HUES64 (cell line): ENCODE measurements around the gene NR4A3.

Experiments
- H3K27ac ChIP-seq: 2 replicates; pipeline ENCODE4 v1.7.0; 2013; ENCODE audit warnings: low read depth, low read length, inconsistent platforms
- H3K27me3 ChIP-seq: 2 replicates; pipeline ENCODE4 v1.6.1; 2013; ENCODE audit warnings: mild to moderate bottlenecking, low read length; ENCODE audit not compliant: insufficient read depth
- H3K36me3 ChIP-seq: 2 replicates; pipeline ENCODE4 v1.6.1; 2013; ENCODE audit warnings: mild to moderate bottlenecking, low read length; ENCODE audit not compliant: insufficient read depth
- H3K4me1 ChIP-seq: 2 replicates; pipeline ENCODE4 v1.6.1; 2013; ENCODE audit warnings: mild to moderate bottlenecking, low read length, moderate library complexity; ENCODE audit not compliant: insufficient read depth
- H3K4me3 ChIP-seq: 2 replicates; pipeline ENCODE4 v1.5.1; 2013; ENCODE audit warnings: mild to moderate bottlenecking, low read length, moderate library complexity
- H3K9ac ChIP-seq: 2 replicates; pipeline ENCODE4 v1.6.1; 2013; ENCODE audit warnings: mild to moderate bottlenecking, low read depth, low read length
- H3K9me3 ChIP-seq: 2 replicates; pipeline ENCODE4 v1.6.1; 2013; ENCODE audit warnings: low read depth, low read length; ENCODE audit not compliant: insufficient read depth
- WGBS: fragments of 150-250, 120-280 bp; methylation state at CpG from one replicate; pipeline ENCODE4 v1.1.7; 2013; ENCODE audit warnings: missing lambda C conversion rate; 5-methylcytosine and 5-hydroxymethylcytosine counted together

NR4A3 gene

DNA sequence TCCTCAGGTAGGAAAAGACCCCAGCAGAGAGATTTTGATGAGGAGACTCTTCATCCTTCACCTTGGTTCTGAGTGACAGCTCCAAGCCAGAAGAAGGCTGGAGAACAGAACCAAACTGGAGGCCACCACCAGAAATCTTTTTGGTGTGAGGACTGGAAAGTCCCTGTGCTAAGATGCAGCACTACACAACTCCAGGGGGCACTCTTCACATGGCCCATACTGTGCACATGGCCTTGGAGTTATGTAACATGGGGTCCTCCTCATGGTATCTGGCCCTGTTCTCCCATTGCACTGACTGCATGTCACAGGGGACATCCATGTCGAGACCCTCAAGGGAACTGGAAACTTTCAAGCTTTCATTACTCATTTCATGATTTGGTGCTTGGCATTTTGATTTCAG lies 67.4 kb downstream of the NR4A3 start:
- WGBS: 88% methylated on average over 1 of the region's 1 CpG
- Histone ChIP-seq H3K36me3 (no peaks in the 10 kb centered on the region), H3K9me3 (no peaks in the 10 kb centered on the region), H3K4me3 (no peak overlapping the region), H3K9ac (no peak overlapping the region), H3K27ac (no peak overlapping the region), H3K4me1 (peaks cover 7% of the 10 kb centered on the region), H3K27me3 (no peaks in the 10 kb centered on the region; the same call in 1 of the 2 replicates)

DNA sequence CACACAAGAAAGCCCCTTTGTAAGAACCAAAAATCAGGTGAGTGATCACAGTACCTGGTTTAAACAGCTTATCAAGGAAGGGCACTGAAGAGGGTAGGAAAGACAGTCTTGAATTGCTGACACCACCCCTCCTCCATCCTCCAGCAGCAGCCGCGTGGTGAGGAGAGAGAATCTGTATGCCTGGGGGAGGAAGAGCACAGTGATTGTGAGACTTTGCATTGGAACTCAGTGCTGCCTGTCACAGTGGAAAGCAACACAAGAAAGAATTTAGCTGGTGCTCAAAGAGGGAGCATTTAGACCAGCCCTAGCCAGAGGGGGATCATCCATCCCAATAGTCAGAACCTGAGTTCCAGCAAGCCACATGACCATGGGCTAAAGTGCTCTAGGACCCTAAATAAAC lies 73.1 kb downstream of the NR4A3 start:
- Histone ChIP-seq H3K9me3 (no peaks in the 10 kb centered on the region), H3K4me3 (no peak overlapping the region), H3K27ac (no peak overlapping the region), H3K9ac (no peak overlapping the region), H3K4me1 (peaks cover 7% of the 10 kb centered on the region), H3K36me3 (no peaks in the 10 kb centered on the region), H3K27me3 (no peaks in the 10 kb centered on the region; the same call in 1 of the 2 replicates)
- WGBS: 54% methylated on average over 2 of the region's 2 CpGs

DNA sequence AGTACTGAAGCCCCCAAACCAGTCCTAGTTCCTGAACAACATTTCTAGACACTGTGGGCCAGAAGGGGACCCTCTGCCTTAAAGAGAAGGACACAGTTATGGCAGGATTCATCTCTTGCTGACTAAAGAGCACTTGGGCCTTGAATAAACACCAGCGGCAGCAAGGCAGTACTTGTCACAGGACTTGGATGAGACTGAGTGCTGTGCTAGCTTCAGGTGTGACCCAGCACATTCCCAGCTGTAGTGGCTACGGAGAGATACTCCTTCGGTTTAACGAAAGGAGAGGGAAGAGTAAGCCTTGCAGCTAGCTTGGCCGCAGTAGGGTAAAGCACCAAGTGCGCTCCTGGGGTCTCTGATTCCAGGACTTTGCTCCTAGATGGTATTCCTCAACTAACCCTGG lies 73.8 kb downstream of the NR4A3 start:
- Histone ChIP-seq H3K9ac (no peak overlapping the region), H3K27me3 (no peaks in the 10 kb centered on the region; the same call in 1 of the 2 replicates), H3K4me1 (peaks cover 7% of the 10 kb centered on the region), H3K36me3 (no peaks in the 10 kb centered on the region), H3K4me3 (no peak overlapping the region), H3K9me3 (no peaks in the 10 kb centered on the region), H3K27ac (no peak overlapping the region)
- 95% methylated on average over 6 of the region's 6 CpGs for WGBS

DNA sequence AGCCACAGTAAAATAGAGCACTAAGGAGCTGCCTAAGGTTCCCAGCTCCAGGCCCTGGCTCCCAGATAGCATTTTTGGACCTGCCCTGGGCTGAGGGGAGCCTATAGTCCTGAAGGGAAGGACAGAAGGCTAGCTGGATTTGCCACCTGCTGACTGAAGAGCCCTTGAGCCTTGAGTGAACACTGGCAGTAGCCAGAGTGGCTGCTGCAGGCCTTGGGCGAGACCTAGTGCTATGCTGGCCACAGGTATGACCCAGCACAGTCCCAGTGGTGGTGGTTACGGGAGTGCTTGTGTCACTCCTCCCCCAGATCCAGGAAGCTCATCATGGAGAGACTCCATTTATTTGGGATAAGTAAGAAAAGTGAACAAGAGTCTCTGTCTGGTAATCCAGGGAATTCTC lies 74.4 kb downstream of the NR4A3 start:
- no peak overlapping the region for H3K9ac ChIP-seq
- no peak overlapping the region for H3K4me3 ChIP-seq
- WGBS: 99% methylated on average over 2 of the region's 2 CpGs
- no peaks in the 10 kb centered on the region for H3K36me3 ChIP-seq
- no peaks in the 10 kb centered on the region for H3K9me3 ChIP-seq
- H3K4me1 ChIP-seq: peaks cover 7% of the 10 kb centered on the region
- H3K27me3 ChIP-seq: no peaks in the 10 kb centered on the region; the same call in 1 of the 2 replicates
- no peak overlapping the region for H3K27ac ChIP-seq

DNA sequence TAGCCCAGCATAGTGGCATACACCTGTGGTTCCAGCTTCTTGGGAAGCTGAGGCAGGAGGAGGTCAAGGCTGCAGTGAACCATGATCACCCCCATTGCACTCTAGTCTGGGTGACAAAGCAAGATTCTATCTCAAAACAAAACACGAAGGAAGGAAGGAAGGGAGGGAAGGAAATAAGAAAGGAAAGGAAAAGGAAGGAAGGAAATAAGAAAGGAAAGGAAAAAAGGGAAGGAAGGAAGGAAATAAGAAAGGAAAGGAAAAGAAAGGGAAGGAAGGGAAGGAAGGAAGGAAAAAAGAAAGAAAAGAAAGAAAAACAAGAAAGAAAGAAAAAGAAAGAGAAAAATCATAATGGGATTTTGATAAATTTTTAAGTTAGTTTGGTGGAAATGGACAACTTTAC lies 81.7 kb downstream of the NR4A3 start:
- no peaks in the 10 kb centered on the region for H3K36me3 ChIP-seq
- WGBS: 93% methylated on average over 1 of the region's 1 CpG
- H3K27me3 ChIP-seq: no peaks in the 10 kb centered on the region
- no peaks in the 10 kb centered on the region for H3K9me3 ChIP-seq
- no peak overlapping the region for H3K27ac ChIP-seq
- H3K4me3 ChIP-seq: no peak overlapping the region
- peaks cover 4% of the 10 kb centered on the region; the same call in 1 of the 2 replicates for H3K4me1 ChIP-seq
- H3K9ac ChIP-seq: no peak overlapping the region

DNA sequence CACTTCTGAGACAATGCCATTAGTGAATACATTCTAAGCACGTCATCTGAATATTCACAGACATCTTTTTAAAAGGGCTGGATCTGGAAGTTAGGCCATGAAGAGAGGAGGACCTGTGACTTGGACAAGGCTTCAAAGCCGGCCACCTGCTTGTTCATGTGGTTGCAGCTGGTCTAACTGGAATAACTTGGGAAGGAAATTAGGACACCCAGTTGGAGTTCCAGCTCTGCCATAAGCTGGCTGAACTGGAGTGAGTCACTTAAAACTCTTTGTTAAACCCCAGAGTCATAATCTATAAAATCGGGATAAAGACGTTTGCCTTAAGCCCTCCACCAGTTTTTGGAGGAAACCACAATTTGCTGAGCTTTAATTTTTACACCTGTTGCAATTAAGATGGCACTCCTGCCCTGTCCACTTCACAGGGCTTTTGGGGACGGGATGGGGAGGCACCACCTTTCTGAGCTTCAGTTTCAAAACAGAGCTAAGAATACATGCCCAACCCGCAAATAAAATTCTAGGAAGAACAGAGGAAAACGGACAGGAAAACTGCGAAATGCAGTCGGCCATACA lies 84.2 kb downstream of the NR4A3 start:
- peaks cover 4% of the 10 kb centered on the region; the same call in 1 of the 2 replicates for H3K4me1 ChIP-seq
- H3K9ac ChIP-seq: peak overlapping the region; percentile 48
- H3K36me3 ChIP-seq: no peaks in the 10 kb centered on the region
- no peak overlapping the region for H3K27ac ChIP-seq
- 53% methylated on average over 9 of the region's 9 CpGs for WGBS
- H3K9me3 ChIP-seq: no peaks in the 10 kb centered on the region
- peak overlapping the region; percentile 85 for H3K4me3 ChIP-seq
- H3K27me3 ChIP-seq: no peaks in the 10 kb centered on the region

DNA sequence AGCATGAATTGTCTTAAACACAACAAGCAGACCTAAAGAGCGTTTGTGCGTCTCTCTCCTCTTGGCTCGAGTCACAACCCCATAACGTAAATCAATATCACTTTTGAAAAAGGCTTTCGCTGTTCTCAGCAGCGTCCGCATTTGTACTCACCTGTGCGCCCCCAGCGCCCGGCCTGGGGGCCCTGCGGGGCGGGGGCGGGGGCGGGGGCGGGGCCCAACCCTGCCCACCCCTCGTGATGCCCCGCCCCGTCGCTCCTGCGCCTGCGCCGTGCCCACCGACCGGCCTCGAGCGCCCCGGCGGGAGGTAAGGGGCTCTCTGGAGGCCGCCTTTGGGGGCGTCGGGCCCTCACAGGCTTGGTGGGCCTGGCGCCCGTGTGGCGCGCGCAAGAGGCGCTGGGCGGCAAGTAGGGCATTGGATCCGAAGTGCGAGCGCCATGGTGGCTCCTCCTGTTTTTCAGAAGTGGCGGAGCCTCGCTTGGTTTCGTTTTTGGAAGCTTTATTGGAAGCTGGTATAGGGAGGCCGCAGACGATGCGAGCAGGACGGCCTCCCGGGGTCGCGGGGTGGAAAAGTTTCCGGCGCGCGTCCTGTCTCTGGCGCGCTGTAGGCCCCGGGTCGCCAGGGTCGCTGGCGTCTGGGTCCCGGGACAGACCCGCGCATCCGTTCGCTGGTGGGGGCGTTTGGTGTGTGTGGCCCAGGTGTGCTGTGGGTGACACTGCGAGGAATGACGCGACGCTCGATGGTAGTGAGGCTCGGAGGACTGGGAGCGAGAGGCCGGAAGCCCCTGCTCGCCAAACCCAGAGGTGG lies 84.9 kb downstream of the NR4A3 start, which contains the start of gene STX17:
STX17 (plus strand) TSS at position 252 of the 805 bp plus-strand sequence. CDS start 8,586 bp downstream, outside the sequence.
- H3K27me3 ChIP-seq: no peaks in the 10 kb centered on the region
- peak within 1 kb of the TSS; percentile 85 for H3K4me3 ChIP-seq
- H3K9ac ChIP-seq: peak within 1 kb of the TSS; percentile 83
- peaks cover 4% of the 10 kb centered on the region; the same call in 1 of the 2 replicates for H3K4me1 ChIP-seq
- no peaks in the 10 kb centered on the region for H3K36me3 ChIP-seq
- H3K27ac ChIP-seq: peak within 1 kb of the TSS; percentile 47
- H3K9me3 ChIP-seq: no peaks in the 10 kb centered on the region
- 1% methylated on average over 76 of the region's 76 CpGs for WGBS

DNA sequence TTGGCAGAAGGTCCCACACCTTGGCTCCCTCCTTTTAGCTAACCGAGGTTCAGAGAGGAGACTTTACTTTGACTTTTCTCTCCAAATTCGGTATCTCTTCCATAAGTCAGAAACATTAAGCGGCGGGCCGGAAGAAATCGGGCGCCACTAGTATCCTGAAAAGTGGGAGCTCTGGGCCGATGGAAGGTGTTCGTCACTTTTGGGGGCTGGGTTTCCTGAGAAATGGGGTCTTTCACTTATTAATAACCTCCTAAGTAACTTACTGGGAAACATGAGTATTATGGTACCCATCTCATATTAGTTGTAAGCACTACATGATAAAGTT lies 85.5 kb downstream of the NR4A3 start:
- H3K27ac ChIP-seq: peak overlapping the region; percentile 47

DNA sequence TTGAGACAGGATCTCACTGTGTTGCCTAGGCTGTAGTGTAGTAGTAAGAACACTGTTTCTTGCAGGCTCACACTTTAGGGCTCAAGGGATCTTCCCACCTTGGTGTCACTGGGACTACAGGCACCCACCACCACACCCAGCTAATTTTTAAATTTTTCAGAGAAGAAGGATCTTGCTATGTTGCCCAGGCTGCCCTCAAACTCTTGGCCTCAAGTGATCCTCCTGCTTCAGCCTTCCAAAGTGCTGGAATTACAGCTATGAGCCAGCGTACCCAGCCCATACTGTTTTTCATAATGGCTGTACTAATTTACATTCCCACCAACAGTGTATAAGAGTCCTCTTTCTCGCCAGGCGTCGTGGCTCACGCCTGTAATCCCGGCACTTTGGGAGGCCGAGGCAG lies 89.9 kb downstream of the NR4A3 start:
- peaks cover 4% of the 10 kb centered on the region for H3K36me3 ChIP-seq
- H3K4me3 ChIP-seq: no peak overlapping the region
- H3K27ac ChIP-seq: no peak overlapping the region
- WGBS: 93% methylated on average over 7 of the region's 7 CpGs
- H3K4me1 ChIP-seq: peaks cover 8% of the 10 kb centered on the region; the same call in 1 of the 2 replicates
- no peaks in the 10 kb centered on the region for H3K27me3 ChIP-seq
- H3K9ac ChIP-seq: no peak overlapping the region
- H3K9me3 ChIP-seq: no peaks in the 10 kb centered on the region

More for the DNA sequence above, 85.5 kb downstream of the NR4A3 start:
- H3K9me3 ChIP-seq: no peaks in the 10 kb centered on the region
- peak overlapping the region; percentile 83 for H3K9ac ChIP-seq
- H3K4me1 ChIP-seq: peaks cover 4% of the 10 kb centered on the region; the same call in 1 of the 2 replicates
- no peaks in the 10 kb centered on the region for H3K27me3 ChIP-seq
- peak overlapping the region; percentile 85 for H3K4me3 ChIP-seq
- no peaks in the 10 kb centered on the region for H3K36me3 ChIP-seq
- WGBS: 17% methylated on average over 9 of the region's 9 CpGs
